Measurements from ENCODE around the gene ZSWIM4.

ZSWIM4 gene

DNA sequence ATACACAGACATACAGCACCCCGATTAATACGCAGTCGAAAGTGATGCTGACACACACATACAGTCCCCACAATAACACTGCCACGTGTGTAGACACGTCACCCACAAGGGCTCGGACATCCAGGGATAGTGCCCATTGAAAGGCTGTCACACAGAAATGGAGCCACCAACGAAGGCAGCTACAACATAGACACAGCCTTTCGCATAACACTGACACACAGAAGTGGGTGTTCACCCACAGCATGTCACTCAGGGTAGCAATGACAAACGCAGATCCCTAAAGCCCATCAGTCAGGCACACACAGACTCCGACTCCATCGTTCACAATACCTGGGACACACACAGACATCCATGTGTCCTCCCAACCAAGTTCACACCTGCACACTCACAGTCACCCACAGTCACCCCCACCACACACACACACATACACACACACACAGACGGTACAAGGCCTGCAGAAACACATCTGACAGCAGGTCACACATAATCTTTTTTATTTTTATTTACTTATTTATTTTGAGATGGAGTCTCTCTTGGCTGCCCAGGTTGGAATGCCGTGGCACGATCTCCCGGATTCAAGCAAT lies 71.3 kb downstream of the ZSWIM4 start:
- DNase-seq (ENCODE audit: extremely low read depth, low read depth), result no peak

DNA sequence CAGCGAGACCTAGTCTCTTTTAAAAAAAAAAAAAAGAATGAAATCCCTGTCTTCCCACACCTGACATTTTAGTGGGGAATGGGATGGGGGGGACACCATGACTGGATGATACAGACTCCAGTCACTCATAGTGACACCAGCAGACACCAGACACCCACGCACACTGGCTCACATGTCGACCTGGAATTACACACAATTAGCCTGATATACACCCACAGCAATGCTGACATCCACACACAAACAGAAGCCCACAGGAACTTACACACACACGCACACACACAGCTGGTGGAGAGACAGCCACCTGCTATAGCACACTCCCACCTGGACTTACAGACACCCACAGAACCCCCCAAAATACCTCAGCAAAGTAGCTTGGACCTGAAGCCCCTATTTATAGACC lies 73.4 kb downstream of the ZSWIM4 start:
- TF ChIP-seq, protein P1, sequence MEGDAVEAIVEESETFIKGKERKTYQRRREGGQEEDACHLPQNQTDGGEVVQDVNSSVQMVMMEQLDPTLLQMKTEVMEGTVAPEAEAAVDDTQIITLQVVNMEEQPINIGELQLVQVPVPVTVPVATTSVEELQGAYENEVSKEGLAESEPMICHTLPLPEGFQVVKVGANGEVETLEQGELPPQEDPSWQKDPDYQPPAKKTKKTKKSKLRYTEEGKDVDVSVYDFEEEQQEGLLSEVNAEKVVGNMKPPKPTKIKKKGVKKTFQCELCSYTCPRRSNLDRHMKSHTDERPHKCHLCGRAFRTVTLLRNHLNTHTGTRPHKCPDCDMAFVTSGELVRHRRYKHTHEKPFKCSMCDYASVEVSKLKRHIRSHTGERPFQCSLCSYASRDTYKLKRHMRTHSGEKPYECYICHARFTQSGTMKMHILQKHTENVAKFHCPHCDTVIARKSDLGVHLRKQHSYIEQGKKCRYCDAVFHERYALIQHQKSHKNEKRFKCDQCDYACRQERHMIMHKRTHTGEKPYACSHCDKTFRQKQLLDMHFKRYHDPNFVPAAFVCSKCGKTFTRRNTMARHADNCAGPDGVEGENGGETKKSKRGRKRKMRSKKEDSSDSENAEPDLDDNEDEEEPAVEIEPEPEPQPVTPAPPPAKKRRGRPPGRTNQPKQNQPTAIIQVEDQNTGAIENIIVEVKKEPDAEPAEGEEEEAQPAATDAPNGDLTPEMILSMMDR (IDR thresholded peaks at IDR 0.05; ENCODE audit: low read depth, low read length), result no peak
- DNase-seq (ENCODE audit: extremely low read depth, low read depth), result no peak

More for the DNA sequence above, 71.3 kb downstream of the ZSWIM4 start:
- TF ChIP-seq, protein P1 (IDR thresholded peaks at IDR 0.05; ENCODE audit: low read depth, low read length), result no peak

DNA sequence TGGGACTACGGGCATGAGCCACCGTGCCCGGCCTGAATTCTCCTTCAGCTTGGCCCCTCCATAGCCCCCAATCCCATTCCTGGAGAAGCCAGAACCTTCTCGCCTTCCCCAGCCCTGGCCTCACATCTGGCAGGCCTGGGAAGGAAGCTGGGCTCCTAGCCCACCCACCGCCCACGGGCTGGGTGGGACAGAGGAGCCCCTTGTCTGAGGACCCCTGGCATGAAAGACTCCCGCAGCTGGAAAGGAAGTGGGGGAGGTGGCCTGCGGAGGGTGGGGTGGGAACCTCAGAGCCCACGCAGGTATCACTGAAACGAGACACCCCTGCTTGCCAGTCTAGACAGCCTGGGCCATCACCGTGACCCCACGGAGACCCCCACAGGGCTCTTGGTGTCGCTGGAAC lies 74.0 kb downstream of the ZSWIM4 start:
- TF ChIP-seq, protein P1 (IDR thresholded peaks at IDR 0.05; ENCODE audit: low read depth, low read length), result no peak
- DNase-seq (ENCODE audit: extremely low read depth, low read depth), result no peak

DNA sequence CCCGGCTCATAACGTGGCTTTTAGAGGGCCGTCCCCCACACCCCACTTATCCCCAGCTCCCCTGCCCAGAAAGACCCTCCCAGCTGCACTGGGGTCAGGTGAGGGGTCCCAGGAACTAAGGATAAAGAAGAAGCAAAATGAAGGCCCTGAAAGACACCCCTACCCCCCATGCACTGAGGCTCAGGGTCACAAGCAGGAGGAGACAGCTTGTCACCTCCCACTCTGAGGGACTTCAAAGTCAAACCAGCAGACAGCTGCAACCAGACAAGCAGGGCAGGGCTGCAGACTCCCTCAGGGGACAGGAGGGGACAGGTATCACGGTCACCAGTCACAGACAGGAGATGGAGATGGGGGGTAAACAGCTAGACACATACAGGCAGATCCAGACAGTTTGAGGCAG lies 75.6 kb downstream of the ZSWIM4 start:
- DNase-seq (ENCODE audit: extremely low read depth, low read depth), result no peak
- TF ChIP-seq, protein P1 (IDR thresholded peaks at IDR 0.05; ENCODE audit: low read depth, low read length), result no peak

DNA sequence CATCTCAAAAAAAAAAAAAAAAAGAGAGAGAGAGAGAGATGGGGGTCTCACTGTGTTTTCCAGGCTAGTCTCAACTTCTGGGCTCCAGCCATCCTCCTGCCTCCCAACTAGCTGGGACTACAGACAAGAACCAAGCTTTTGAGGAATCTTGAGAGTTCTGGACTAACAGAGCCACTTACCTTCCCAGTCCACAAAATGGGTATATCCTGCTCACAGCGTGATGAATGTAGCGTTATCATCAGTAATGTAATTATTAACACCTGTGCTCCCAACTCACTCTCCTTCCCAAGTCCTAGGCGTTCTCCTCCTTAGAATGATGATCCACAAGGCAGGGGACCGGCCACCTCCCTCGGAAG lies 77.1 kb downstream of the ZSWIM4 start:
- TF ChIP-seq, protein P1 (IDR thresholded peaks at IDR 0.05; ENCODE audit: low read depth, low read length), result no peak

DNA sequence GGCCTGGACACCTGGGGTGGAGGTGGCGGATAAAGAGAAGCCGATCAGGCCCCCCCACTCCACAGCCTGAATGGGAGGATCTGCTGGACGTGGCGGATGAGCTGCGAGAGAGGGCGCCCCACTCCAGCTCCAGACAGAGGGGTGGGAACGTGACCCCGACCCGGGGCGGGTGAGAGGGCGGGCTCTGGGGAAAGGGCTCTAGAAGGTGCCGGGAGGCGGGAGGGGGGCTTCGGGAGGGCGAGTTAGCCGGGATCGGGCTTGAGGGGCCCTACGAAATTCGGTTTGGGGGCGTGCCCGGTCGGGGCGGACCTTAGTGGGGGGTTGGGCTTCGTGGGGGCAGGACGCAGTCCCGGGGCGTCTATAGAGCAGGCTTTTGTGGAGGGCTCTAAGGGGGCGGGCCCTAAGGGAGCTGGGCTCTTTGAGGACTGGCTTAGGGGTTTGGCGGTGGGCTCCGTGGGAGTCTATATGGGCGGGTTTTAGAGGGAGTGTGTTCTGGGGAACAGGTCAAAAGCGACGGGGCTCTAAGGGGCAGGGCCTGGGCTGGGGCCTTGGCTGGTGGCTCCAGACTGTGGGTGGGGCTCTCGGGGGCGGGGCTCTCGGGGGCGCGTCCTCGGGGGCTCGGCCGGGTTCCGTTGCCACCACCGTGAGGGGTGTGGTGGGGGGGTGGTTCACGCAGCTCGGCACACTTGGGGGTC lies 77.6 kb downstream of the ZSWIM4 start:
- TF ChIP-seq, protein P1 (IDR thresholded peaks at IDR 0.05; ENCODE audit: low read depth, low read length), result no peak; the same call in none of the 2 replicates
- no peak for DNase-seq (ENCODE audit: extremely low read depth, low read depth)

More for the DNA sequence above, 77.1 kb downstream of the ZSWIM4 start:
- no peak for DNase-seq (ENCODE audit: extremely low read depth, low read depth)

DNA sequence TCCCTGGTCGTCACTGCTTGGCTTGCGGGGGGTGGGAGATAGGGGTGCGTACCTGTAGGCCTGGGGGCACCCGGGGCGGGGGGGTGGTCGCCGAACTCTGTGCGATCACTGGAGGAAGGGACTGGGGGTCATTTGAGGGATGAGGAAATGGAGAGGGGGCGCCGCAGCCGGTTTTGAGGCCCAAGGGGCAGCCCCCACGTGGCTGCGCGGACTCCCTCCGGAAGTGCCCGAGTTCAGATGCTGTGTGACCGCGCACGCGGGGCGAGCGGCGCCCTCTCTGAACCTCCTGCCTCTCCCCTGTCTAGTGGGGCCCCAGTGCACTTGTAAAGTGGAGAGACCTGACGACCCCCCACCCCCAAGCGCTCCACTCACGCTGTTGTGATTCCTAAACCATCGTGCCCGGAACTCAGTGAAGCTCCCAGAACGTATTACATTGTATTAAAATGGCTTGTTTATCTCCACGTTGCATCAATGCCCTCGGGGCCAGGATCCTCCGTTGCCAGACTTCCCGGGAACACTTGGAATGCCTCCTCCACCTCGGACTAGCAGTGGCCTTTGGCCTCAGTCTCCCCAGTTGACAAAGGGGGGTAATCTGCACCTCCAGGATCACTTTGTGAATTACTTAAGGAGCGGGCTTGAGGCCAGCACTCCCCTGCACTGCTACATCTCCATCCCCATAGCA lies 78.7 kb downstream of the ZSWIM4 start:
- TF ChIP-seq, protein P1 (IDR thresholded peaks at IDR 0.05; ENCODE audit: low read depth, low read length), result no peak
- DNase-seq (ENCODE audit: extremely low read depth, low read depth), result no peak
